ENCODE results near the gene DNAH14.

DNAH14 gene

DNA sequence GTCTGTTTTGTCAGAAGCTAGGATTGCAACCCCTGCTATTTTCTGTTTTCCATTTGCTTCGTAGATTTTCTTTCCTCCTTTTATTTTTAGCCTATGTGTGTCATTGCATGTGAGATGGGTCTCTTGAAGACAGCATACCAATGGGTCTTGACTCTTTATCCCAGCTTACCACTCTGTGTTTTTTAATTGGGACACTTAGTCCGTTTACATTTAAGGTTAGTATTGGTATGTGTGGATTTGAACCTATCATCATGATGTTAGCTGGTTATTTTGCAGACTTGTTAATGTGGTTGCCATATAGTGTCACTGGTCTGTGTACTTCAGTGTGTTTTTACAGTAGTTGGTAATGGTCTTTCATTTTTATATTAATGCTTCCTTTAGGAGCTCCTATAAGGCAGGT is 141.5 kb downstream of the DNAH14 start:
- POLR2A ChIA-PET: no interaction called here

DNA sequence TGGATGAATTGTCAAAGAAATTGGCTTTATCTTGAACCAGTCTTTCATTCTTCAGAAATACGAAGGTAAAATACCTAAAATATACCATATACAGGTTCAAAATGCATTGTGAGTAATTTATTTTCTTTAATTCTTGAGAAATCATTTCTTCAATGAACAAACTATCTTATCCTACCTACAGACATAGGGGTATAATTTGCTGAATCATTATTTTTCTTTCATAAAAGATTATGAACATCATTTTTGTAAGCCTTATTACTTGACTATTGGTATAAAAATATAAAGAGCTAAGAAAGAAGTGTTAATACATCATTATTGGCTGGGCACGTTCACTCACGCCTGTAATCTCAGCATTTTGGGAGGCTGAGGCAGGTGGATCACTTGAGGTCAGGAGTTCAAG is 167.7 kb downstream of the DNAH14 start:
- DNase-seq (ENCODE audit: extremely low spot score): no peak
- ChIA-PET POLR2A (no interaction called here), CTCF (no interaction called here)
- TF ChIP-seq, protein P1, sequence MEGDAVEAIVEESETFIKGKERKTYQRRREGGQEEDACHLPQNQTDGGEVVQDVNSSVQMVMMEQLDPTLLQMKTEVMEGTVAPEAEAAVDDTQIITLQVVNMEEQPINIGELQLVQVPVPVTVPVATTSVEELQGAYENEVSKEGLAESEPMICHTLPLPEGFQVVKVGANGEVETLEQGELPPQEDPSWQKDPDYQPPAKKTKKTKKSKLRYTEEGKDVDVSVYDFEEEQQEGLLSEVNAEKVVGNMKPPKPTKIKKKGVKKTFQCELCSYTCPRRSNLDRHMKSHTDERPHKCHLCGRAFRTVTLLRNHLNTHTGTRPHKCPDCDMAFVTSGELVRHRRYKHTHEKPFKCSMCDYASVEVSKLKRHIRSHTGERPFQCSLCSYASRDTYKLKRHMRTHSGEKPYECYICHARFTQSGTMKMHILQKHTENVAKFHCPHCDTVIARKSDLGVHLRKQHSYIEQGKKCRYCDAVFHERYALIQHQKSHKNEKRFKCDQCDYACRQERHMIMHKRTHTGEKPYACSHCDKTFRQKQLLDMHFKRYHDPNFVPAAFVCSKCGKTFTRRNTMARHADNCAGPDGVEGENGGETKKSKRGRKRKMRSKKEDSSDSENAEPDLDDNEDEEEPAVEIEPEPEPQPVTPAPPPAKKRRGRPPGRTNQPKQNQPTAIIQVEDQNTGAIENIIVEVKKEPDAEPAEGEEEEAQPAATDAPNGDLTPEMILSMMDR (IDR thresholded peaks at IDR 0.05; ENCODE audit: control extremely low read depth, extremely low read depth, low read depth, missing control alignments): no peak

More for the DNA sequence above, 141.5 kb downstream of the DNAH14 start:
- TF ChIP-seq, protein P1 (IDR thresholded peaks at IDR 0.05; ENCODE audit: control extremely low read depth, extremely low read depth, low read depth, missing control alignments): no peak
- no peak for DNase-seq (ENCODE audit: extremely low spot score)
- CTCF ChIA-PET: interaction anchor here (1.0 to 1.6 kb wide), 2 partner anchors 16 to 28 kb away, joined by 3 to 4 read pairs; no protein-coding TSS in a partner anchor

DNA sequence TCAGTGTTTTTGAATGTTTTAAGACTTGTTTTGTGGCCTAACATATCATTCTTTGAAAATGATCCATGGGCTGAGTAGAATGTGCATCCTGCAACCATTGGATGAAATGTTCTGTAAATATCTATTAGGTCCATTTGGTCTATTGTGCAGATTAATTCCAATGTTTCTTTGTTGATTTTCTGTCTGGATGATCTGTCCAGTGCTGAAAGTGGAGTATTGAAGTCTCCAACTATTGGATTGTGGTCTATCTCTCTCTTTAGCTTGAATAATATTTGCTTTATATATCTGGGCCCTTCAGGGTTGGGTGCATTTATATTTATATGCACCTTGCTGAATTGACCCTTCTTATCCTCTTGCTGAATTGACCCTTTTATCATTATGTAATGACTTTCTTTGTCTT is 181.5 kb downstream of the DNAH14 start:
- DNase-seq (ENCODE audit: extremely low spot score): no peak
- TF ChIP-seq, protein P1 (IDR thresholded peaks at IDR 0.05; ENCODE audit: control extremely low read depth, extremely low read depth, low read depth, missing control alignments): no peak
- ChIA-PET POLR2A (no interaction called here), CTCF (no interaction called here)

DNA sequence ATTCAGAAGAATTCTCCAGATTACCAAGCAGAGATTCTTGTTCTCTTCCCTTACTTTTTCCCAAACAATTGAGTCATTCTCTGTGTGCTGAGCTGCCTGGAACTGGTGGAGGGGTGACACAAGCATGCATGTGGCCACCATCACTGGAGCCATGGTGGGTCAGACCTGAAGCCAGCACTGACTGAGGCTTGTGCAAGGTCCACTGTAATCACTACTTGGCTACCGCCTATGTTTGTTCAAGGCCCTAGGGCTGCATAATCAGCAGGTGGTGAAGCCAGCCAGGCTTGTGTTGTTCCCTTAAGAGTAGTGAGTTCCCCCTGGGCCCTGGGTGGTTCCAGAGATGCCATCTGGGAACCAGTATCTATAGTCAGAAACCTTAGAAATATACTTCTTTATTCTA is 183.8 kb downstream of the DNAH14 start:
- ChIA-PET CTCF (no interaction called here), POLR2A (no interaction called here)
- TF ChIP-seq, protein P1 (IDR thresholded peaks at IDR 0.05; ENCODE audit: control extremely low read depth, extremely low read depth, low read depth, missing control alignments): no peak
- DNase-seq (ENCODE audit: extremely low spot score): no peak

- DNase-seq (ENCODE audit: extremely low spot score): no peak
- ChIA-PET POLR2A (no interaction called here), CTCF (interaction anchor here (1.6 kb wide), 1 partner anchor 26 kb away, joined by 3 read pairs; no protein-coding TSS in a partner anchor)
- TF ChIP-seq, protein P1 (IDR thresholded peaks at IDR 0.05; ENCODE audit: control extremely low read depth, extremely low read depth, low read depth, missing control alignments): no peak
Observed at GRCh38 chr1:225114354-225114990, 185.0 kb downstream of the DNAH14 start.

DNA sequence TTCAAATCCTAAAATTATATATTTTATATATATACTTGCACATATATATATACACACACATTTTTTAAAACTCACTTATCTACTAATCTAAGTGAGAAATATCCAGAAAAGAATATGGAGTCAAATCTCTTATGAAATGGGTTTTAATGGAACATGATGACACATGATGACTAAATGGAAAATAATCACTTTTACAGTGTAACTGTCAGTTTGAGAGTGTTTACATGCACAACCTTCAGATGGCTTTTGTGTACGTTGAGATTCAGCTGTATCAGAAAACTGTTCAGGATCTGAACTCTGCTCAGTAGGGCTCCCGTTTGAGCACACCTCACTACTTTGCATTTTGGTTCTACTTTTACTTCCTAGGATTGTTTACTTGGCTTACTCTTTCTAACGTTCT is 189.8 kb downstream of the DNAH14 start:
- ChIA-PET CTCF (no interaction called here), POLR2A (no interaction called here)
- TF ChIP-seq, protein P1 (IDR thresholded peaks at IDR 0.05; ENCODE audit: control extremely low read depth, extremely low read depth, low read depth, missing control alignments): no peak
- DNase-seq (ENCODE audit: extremely low spot score): no peak

All from GM10248 (cell line).